IMR-90 (cell line): ENCODE data around the gene RANBP10. TPM values are rescaled to one million over a fixed set of nuclear protein-coding genes. Genes with fewer than 3 reads are reported as not detected.

ENCODE experiments used
- ATAC-seq: fragments of 200-7000 bp; cut with Tn5 transposase; 2 replicates; pipeline ENCODE4 v1.9.1; 2020; ENCODE audit warnings: low read depth, mild to moderate bottlenecking, moderate library complexity
- BruUV-seq: library from RNA; stranded (reverse); fragments of 400-500 nt; replicated peaks from 2 replicates; lab custom pipeline; 2021; lab: Mats Ljungman, UMichigan
- CTCF ChIA-PET: fragments of 300-600 bp; formaldehyde crosslinking; extraction: SDS; loops from one replicate; lab custom pipeline; 2021; ENCODE audit warnings: antibody characterized with exemption; lab: Yijun Ruan, JAX
- POLR2A ChIA-PET: fragments of 300-600 bp; sonication (Branson Sonifier 250); formaldehyde crosslinking; loops from one replicate; lab custom pipeline; 2022; ENCODE audit warnings: antibody characterized with exemption; ENCODE audit not compliant: unreplicated experiment; lab: Charles Lee
- DNase-seq: peaks from one replicate; pipeline ENCODE4 v3.0.0; 2013
- H2AFZ ChIP-seq: replicated peaks from 2 replicates; pipeline ENCODE3; 2013; ENCODE audit warnings: low read length, mild to moderate bottlenecking; ENCODE audit not compliant: poor library complexity
- H2AK5ac ChIP-seq: 2 replicates; pipeline ENCODE4 v1.6.1; 2013; ENCODE audit warnings: low read depth, low read length, inconsistent platforms
- H2AK9ac ChIP-seq: replicated peaks from 2 replicates; pipeline ENCODE3; 2013; ENCODE audit warnings: mild to moderate bottlenecking, low read depth, low read length, moderate library complexity; ENCODE audit not compliant: poor library complexity
- H2BK120ac ChIP-seq: 2 replicates; pipeline ENCODE4 v1.6.1; 2013; ENCODE audit warnings: low read depth, low read length, inconsistent platforms
- H2BK15ac ChIP-seq: 3 replicates; pipeline ENCODE4 v1.6.1; 2013; ENCODE audit warnings: low read depth, low read length, inconsistent platforms
- H2BK20ac ChIP-seq: 2 replicates; pipeline ENCODE4 v1.6.1; 2013; ENCODE audit warnings: low read depth, mild to moderate bottlenecking, inconsistent platforms, low read length, moderate library complexity
- H2BK5ac ChIP-seq: 2 replicates; pipeline ENCODE4 v1.6.1; 2013; ENCODE audit warnings: mild to moderate bottlenecking, low read depth, low read length, inconsistent platforms; ENCODE audit not compliant: poor library complexity, severe bottlenecking
- H3K14ac ChIP-seq: replicated peaks from 2 replicates; pipeline ENCODE4 v1.6.1; 2013; ENCODE audit warnings: low read depth, low read length, inconsistent platforms
- H3K18ac ChIP-seq: 2 replicates; pipeline ENCODE4 v1.6.1; 2013; ENCODE audit warnings: low read depth, low read length, control low read depth
- H3K23ac ChIP-seq: 2 replicates; pipeline ENCODE4 v1.6.1; 2013; ENCODE audit warnings: low read depth, low read length, inconsistent platforms
- H3K27ac ChIP-seq: 2 replicates; pipeline ENCODE4 v1.5.1; 2013; ENCODE audit warnings: mild to moderate bottlenecking, control low read depth, low read length; ENCODE audit not compliant: insufficient read depth
- H3K27me3 ChIP-seq: 2 replicates; pipeline ENCODE4 v1.6.1; 2013; ENCODE audit warnings: low read length; ENCODE audit not compliant: control insufficient read depth, insufficient read depth
- H3K36me3 ChIP-seq: 2 replicates; pipeline ENCODE4 v1.6.1; 2013; ENCODE audit warnings: low read length, mixed read lengths; ENCODE audit not compliant: control insufficient read depth, insufficient read depth
- H3K4ac ChIP-seq: 2 replicates; pipeline ENCODE4 v1.6.1; 2013; ENCODE audit warnings: low read depth, low read length, inconsistent platforms
- H3K4me1 ChIP-seq: 2 replicates; pipeline ENCODE4 v1.6.1; 2013; ENCODE audit warnings: low read length, mixed read lengths; ENCODE audit not compliant: control insufficient read depth, insufficient read depth
- H3K4me2 ChIP-seq: 2 replicates; pipeline ENCODE4 v1.6.1; 2013; ENCODE audit warnings: low read depth, mild to moderate bottlenecking, control low read depth, low read length, moderate library complexity
- H3K4me3 ChIP-seq: 2 replicates; pipeline ENCODE4 v1.5.1; 2013; ENCODE audit warnings: low read depth, mild to moderate bottlenecking, control low read depth, low read length, moderate library complexity; ENCODE audit not compliant: insufficient read depth
- H3K56ac ChIP-seq: 2 replicates; pipeline ENCODE4 v1.6.1; 2013; ENCODE audit warnings: low read length, inconsistent platforms; ENCODE audit not compliant: insufficient read depth; ENCODE audit errors: extremely low read depth
- H3K79me1 ChIP-seq, 2 experiments: 2 replicates each; pipeline ENCODE4 v1.6.1; 2013; ENCODE audit warnings: low read length in 2 of 2, inconsistent platforms in 1 of 2, low read depth in 1 of 2
- H3K9ac ChIP-seq: 2 replicates; pipeline ENCODE4 v1.6.1; 2013; ENCODE audit warnings: low read depth, low read length, control low read depth
- H3K9me1 ChIP-seq: 2 replicates; pipeline ENCODE4 v1.6.1; 2013; ENCODE audit warnings: low read length, inconsistent platforms; ENCODE audit not compliant: insufficient read depth
- H3K9me3 ChIP-seq: 2 replicates; pipeline ENCODE4 v1.6.1; 2013; ENCODE audit warnings: low read length; ENCODE audit not compliant: control insufficient read depth, insufficient read depth
- H4K20me1 ChIP-seq: 2 replicates; pipeline ENCODE4 v1.6.1; 2013; ENCODE audit warnings: low read length, inconsistent platforms; ENCODE audit not compliant: insufficient read depth
- H4K5ac ChIP-seq: 2 replicates; pipeline ENCODE4 v1.6.1; 2013; ENCODE audit warnings: mild to moderate bottlenecking, low read depth, low read length, control low read depth
- H4K8ac ChIP-seq, 2 experiments: 2 replicates each; pipeline ENCODE4 v1.6.1; 2013; ENCODE audit warnings: low read depth in 2 of 2, low read length in 2 of 2, control low read depth in 1 of 2, inconsistent platforms in 1 of 2
- H4K91ac ChIP-seq: 2 replicates; pipeline ENCODE4 v1.6.1; 2013; ENCODE audit warnings: low read depth, low read length, inconsistent platforms; ENCODE audit not compliant: insufficient read depth
- BHLHE40 ChIP-seq: fragments of 150-350 bp; IDR thresholded peaks from 2 replicates; pipeline ENCODE4 v1.6.1; 2016; ENCODE audit warnings: mild to moderate bottlenecking, low read depth, low read length
- CEBPB ChIP-seq: IDR thresholded peaks from 2 replicates; pipeline ENCODE4 v1.6.1; 2012; ENCODE audit warnings: low read depth, low read length, improper control_type of control experiment
- MAZ ChIP-seq: IDR thresholded peaks from 2 replicates; pipeline ENCODE4 v1.6.1; 2012; ENCODE audit warnings: low read depth, mild to moderate bottlenecking, low read length, improper control_type of control experiment, moderate library complexity, borderline replicate concordance
- NFE2L2 ChIP-seq: fragments of 150-350 bp; IDR thresholded peaks from 2 replicates; pipeline ENCODE4 v1.6.1; 2016; ENCODE audit warnings: low read depth, mild to moderate bottlenecking, low read length
- WGBS, 2 experiments: methylation state at CpG; one replicate each; pipeline versions ENCODE4 v1.1.5 to v1.1.7; 2013; ENCODE audit warnings: missing lambda C conversion rate in 2 of 2; ENCODE audit not compliant: insufficient read length in 1 of 2; ENCODE audit errors: extremely low coverage in 2 of 2; 5-methylcytosine and 5-hydroxymethylcytosine counted together
- dilution Hi-C: fragments of 300-500 bp; cut with HindIII; formaldehyde crosslinking; loops from one replicate; pipeline ENCODE4 v1.14.3; 2018; ENCODE audit warnings: low sequenced_read_pairs; ENCODE audit not compliant: unreplicated experiment
- in situ Hi-C: fragments of 300-500 bp; cut with MboI; formaldehyde crosslinking; loops from 3 replicates; pipeline ENCODE4 v1.14.3; 2019; ENCODE audit warnings: low sequenced_read_pairs, inconsistent platforms, mixed read lengths
- intact Hi-C: fragments of 100-400 bp; cut with micrococcal nuclease; formaldehyde crosslinking; loops from 2 replicates; pipeline ENCODE4 v1.10.0; 2022
- polyA plus RNA-seq, 3 experiments: library from polyadenylated mRNA; depleted of rRNA; stranded (reverse); fragments of >200 nt; gene quantifications; 2 replicates each; pipeline ENCODE4 v1.2.3, GENCODE V29; 2012; ENCODE audit warnings: low replicate concordance in 1 of 3
- total RNA-seq: library from RNA; depleted of rRNA; stranded (reverse); fragments of >200 nt; gene quantifications from 2 replicates; pipeline ENCODE4 v1.2.3, GENCODE V29; 2012
- TF ChIP-seq, protein P1 (sequence below): fragments of 150-350 bp; IDR thresholded peaks from 2 replicates; pipeline ENCODE4 v1.6.1; 2017; ENCODE audit warnings: mild to moderate bottlenecking, antibody characterized with exemption, low read length, low read depth

Gene RANBP10
- total and polyA plus RNA-seq, 2 of the 4 experiments (the other 2 are of a cell fraction), result 2.7 to 12.1 TPM

DNA sequence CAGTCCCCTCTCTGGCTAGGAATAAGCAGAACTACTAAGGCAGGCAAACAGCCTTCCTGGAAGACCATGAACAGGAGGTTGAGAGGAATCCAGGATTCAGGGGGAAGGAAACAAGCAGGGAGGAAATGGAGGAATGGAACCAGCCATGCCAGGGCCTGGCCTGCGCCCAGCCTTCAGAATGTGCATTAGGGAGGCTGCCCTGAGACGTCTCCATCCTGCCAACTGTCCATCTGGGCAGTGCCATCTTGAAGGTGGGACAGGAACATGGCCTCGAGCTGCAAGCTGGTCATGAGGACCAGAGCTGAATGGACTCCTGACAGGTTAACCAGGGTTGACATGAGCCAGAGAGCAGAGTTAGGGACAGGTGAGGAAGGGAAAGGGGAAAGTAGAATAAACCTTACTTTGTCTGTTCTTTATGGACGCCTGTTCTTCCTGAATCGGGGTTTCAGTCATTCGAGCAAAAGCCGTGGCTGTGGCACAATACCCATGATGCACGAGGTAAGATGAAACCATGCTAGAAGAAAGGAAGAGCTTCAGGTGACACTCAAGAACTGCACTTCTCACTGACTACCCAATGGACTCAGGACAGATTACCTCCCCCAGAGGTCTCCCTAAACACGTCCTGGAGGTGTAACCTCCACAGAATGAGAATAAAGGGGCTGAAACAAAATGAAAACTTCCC lies 75.1 kb downstream of the RANBP10 start:
- Histone ChIP-seq H4K20me1 (no peaks in the 10 kb centered on the region), H3K4ac (no peak overlapping the region), H3K56ac (no peak overlapping the region), H2AK9ac (peak overlapping the region; percentile 52), H2BK5ac (no peak overlapping the region), H3K14ac (no peak overlapping the region), H3K9ac (no peak overlapping the region), H3K27me3 (no peaks in the 10 kb centered on the region), H2BK20ac (no peak overlapping the region), H4K91ac (no peak overlapping the region), H3K4me3 (no peak overlapping the region), H2AK5ac (no peak overlapping the region), H3K9me3 (no peaks in the 10 kb centered on the region), H3K27ac (no peak overlapping the region), H2BK15ac (no peak overlapping the region), H3K79me1 (peaks cover 0 to 7% of the 10 kb centered on the region in 2 experiments; a peak in 1 of 4 replicates), H4K5ac (no peak overlapping the region), H3K9me1 (0 out of 2 replicates have a peak, but pooled peaks cover 10% of the 10 kb centered on the region), H3K23ac (no peak overlapping the region), H3K18ac (no peak overlapping the region), H2BK120ac (no peak overlapping the region), H3K36me3 (peaks cover 50% of the 10 kb centered on the region), H4K8ac (no peak overlapping the region), H3K4me2 (no peak overlapping the region), H2AFZ (no peak overlapping the region), H3K4me1 (0 out of 2 replicates have a peak, but pooled peaks cover under 1% of the 10 kb centered on the region)
- POLR2A ChIA-PET, result no interaction called here
- dilution Hi-C loops, result no loop called here
- in situ Hi-C loops, result no loop called here
- DNase-seq (no peak), ATAC-seq (no peak)
- intact Hi-C loops, result no loop called here
- TF ChIP-seq, protein P1, sequence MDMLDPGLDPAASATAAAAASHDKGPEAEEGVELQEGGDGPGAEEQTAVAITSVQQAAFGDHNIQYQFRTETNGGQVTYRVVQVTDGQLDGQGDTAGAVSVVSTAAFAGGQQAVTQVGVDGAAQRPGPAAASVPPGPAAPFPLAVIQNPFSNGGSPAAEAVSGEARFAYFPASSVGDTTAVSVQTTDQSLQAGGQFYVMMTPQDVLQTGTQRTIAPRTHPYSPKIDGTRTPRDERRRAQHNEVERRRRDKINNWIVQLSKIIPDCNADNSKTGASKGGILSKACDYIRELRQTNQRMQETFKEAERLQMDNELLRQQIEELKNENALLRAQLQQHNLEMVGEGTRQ, result no peak
- TF ChIP-seq MAZ, result no peak
- no peak for TF ChIP-seq BHLHE40
- TF ChIP-seq NFE2L2, result no peak
- TF ChIP-seq CEBPB, result no peak
- CTCF ChIA-PET, result no interaction called here
- whole genome bisulfite sequencing, 2 experiments, result 91% methylated on average over 6 of the region's 9 CpGs; no CpG with 5 or more reads in 1 of the 2 experiments
- no TSS peak for BruUV-seq
